Gastroesophageal sphincter (tissue), 4 donors: ENCODE measurements around the gene NLRP1. TPM values are rescaled to one million over a fixed set of nuclear protein-coding genes. Genes with fewer than 3 reads are reported as not detected.
A peak's percentile ranks its signal among the peaks of the same experiment; 100 is the strongest.

Experiments
- ATAC-seq: fragments of 150-250 bp; one replicate; pipeline ENCODE4 v1.9.1; 2016; ENCODE audit warnings: mild to moderate bottlenecking, moderate library complexity
- H3K27ac ChIP-seq, 4 donors: fragments of 200-600 bp; sonication (generic) in 3 of 4; 1 replicate in 3 of 4; 2 replicates in 1 of 4; pipeline ENCODE4 v1.5.1; 2016 to 2019
- H3K27me3 ChIP-seq: fragments of 200-600 bp; sonication (generic); one replicate; pipeline ENCODE4 v1.5.1; 2019
- H3K36me3 ChIP-seq, 2 donors: fragments of 200-600 bp; sonication (generic); one replicate each; pipeline ENCODE4 v1.5.1; 2019; ENCODE audit warnings: control low read depth in 1 of 2
- H3K4me1 ChIP-seq, 3 donors: fragments of 200-600 bp; sonication (generic); 1 replicate in 2 of 3; 2 replicates in 1 of 3; pipeline ENCODE4 v1.5.1; 2016 to 2019; ENCODE audit warnings: control low read depth in 2 of 3
- H3K4me3 ChIP-seq, 2 donors: fragments of 200-600 bp; sonication (generic); one replicate each; pipeline ENCODE4 v1.5.1; 2019; ENCODE audit warnings: mild to moderate bottlenecking in 1 of 2, moderate library complexity in 1 of 2
- H3K9me3 ChIP-seq, 3 donors: fragments of 200-600 bp; sonication (generic); one replicate each; pipeline ENCODE4 v1.5.1; 2017 to 2019; ENCODE audit warnings: control low read depth in 2 of 3
- EP300 ChIP-seq: sonication (generic); formaldehyde crosslinking; IDR thresholded peaks from one replicate; pipeline ENCODE4 v1.6.1; 2017; ENCODE audit warnings: antibody characterized with exemption, mild to moderate bottlenecking
- POLR2A ChIP-seq, 2 donors: fragments of 450-650 bp; IDR thresholded peaks; one replicate each; pipeline ENCODE4 v1.6.1; 2017; ENCODE audit warnings: antibody characterized with exemption in 2 of 2, mild to moderate bottlenecking in 2 of 2, moderate library complexity in 1 of 2
- POLR2AphosphoS5 ChIP-seq: sonication (generic); formaldehyde crosslinking; IDR thresholded peaks from one replicate; pipeline ENCODE4 v1.6.1; 2017; ENCODE audit warnings: antibody characterized with exemption
- WGBS, 2 donors: methylation state at CpG; one replicate each; pipeline ENCODE4 v1.1.5; 2018; ENCODE audit warnings: low coverage in 1 of 2; 5-methylcytosine and 5-hydroxymethylcytosine counted together
- total RNA-seq, 4 donors: library from RNA; depleted of rRNA; stranded (reverse); fragments of >200 nt; gene quantifications; one replicate each; pipeline ENCODE4 v1.1.0, GENCODE V29; 2016
- TF ChIP-seq, protein P1 (sequence below), 4 experiments: fragments of 200-600 bp in 2 of 4; fragments of 450-650 bp in 2 of 4; sonication (generic) in 1 of 4; IDR thresholded peaks; one replicate each; pipeline ENCODE4 v1.5.1; 2017 to 2019; ENCODE audit warnings: antibody characterized with exemption in 4 of 4, mild to moderate bottlenecking in 2 of 4, moderate library complexity in 2 of 4

The NLRP1 gene
- total RNA-seq, 4 donors from 2014 or later = 8.2 to 26.0 (median 19.6) TPM

DNA sequence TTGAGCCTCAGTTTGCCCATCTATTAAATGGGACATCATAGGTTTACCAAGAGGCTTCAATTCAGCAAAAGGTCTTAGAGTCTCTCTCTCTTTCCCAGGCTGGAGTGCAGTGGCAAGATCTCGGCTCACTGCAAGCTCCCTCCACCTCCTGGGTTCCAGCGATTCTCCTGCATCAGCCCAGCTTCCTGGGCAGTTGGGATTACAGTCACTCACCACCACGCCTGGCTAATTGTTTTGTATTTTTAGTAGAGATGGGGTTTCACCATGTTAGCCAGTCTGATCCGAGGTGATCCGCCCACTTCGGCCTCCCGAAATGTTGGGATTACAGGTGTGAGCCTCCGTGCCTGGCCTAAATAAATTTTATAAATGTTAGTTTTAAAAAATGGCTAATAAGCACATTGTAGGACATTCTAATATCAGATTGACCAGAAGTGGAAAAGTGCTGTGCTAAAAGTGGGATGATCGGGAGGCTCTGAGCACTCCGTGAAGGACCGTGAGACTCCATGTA is 1.0 kb upstream of the NLRP1 start:
- Histone ChIP-seq H3K27me3 (no peaks in the 10 kb centered on the region), H3K9me3 (no peaks in the 10 kb centered on the region), H3K27ac (peak overlapping the region in 3 of 4 donors; percentile 70 to 81 (median 80)), H3K4me3 (no peak overlapping the region), H3K36me3 (peaks cover 0 to 11% of the 10 kb centered on the region in 2 donors), H3K4me1 (peaks cover 0 to 35% (median 23%) of the 10 kb centered on the region in 3 donors)
- 78 to 85% methylated on average over 10 of the region's 11 CpGs for WGBS, 2 donors
- TF ChIP-seq, protein P1, sequence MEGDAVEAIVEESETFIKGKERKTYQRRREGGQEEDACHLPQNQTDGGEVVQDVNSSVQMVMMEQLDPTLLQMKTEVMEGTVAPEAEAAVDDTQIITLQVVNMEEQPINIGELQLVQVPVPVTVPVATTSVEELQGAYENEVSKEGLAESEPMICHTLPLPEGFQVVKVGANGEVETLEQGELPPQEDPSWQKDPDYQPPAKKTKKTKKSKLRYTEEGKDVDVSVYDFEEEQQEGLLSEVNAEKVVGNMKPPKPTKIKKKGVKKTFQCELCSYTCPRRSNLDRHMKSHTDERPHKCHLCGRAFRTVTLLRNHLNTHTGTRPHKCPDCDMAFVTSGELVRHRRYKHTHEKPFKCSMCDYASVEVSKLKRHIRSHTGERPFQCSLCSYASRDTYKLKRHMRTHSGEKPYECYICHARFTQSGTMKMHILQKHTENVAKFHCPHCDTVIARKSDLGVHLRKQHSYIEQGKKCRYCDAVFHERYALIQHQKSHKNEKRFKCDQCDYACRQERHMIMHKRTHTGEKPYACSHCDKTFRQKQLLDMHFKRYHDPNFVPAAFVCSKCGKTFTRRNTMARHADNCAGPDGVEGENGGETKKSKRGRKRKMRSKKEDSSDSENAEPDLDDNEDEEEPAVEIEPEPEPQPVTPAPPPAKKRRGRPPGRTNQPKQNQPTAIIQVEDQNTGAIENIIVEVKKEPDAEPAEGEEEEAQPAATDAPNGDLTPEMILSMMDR (IDR thresholded peaks at IDR 0.05) = no peak
- TF ChIP-seq EP300 (no peak), POLR2A (IDR thresholded peaks at IDR 0.05) (no peak), POLR2AphosphoS5 (no peak)
- ATAC-seq = no peak

GRCh38 chr17:5583426-5584382 is 605 bp downstream of the NLRP1 start:
- H3K36me3 ChIP-seq = peaks cover 0 to 11% of the 10 kb centered on the region in 2 donors
- H3K4me1 ChIP-seq = peaks cover 0 to 35% (median 23%) of the 10 kb centered on the region in 3 donors
- WGBS, 2 donors = 50 to 80% methylated on average over 4 to 6 of the region's 21 CpGs
- H3K27me3 ChIP-seq = no peaks in the 10 kb centered on the region
- peak overlapping the region in 3 of 4 donors; percentile 70 to 81 (median 80) for H3K27ac ChIP-seq
- TF ChIP-seq POLR2AphosphoS5 (no peak), POLR2A (IDR thresholded peaks at IDR 0.05) (no peak), EP300 (no peak)
- TF ChIP-seq, protein P1 (IDR thresholded peaks at IDR 0.05) = no peak
- peak; percentile 8 for ATAC-seq
- peak overlapping the region; percentile 24 to 48 for H3K4me3 ChIP-seq
- H3K9me3 ChIP-seq = no peaks in the 10 kb centered on the region

DNA sequence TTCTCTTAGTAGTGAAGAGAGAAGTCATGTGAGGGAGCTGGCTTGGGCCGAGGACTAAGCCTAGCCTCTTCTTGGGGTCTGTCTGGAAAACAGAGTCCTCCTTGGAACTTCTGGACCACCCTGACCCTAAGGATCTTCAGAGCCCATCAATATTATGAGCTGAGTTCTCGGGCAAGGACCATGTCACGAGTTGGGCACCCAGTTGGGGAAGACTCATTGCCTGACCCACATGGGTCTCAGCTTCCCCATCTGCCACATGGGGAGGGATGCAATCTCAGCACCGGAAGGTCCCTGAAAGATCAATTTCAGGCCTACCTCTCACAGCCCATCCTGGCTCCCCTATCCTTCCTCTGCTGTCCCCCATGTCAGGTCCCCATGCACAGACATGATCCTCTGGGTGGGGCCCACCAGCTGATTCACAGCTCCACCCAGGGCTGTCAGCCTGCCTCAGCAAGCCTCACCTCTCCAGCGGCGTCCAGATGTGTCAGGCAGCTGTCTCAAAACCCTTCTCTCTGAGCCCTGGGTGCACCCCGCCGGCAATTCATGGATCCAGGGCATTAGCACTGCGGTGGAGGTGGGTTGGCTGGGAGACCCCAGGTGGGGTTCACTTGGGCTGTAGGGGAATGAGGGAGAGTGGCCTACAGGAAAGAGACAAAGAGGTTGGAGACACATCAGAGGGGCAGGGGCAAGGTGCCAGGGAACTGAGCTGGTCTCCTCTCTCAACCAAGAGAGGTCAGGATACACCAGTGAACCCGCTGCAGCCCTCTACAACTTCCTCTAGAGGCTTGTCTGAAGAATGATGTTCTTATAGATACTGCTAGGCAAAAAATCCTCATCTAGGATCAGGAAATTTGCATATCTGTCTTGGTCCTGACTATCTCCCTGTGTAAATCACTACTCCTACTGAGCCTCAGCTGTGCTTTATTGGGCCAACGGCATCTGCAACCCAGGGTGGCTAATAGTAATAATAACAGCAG is 1.8 kb downstream of the NLRP1 start:
- TF ChIP-seq, protein P1 (IDR thresholded peaks at IDR 0.05) = no peak
- TF ChIP-seq EP300 (no peak), POLR2A (IDR thresholded peaks at IDR 0.05) (no peak), POLR2AphosphoS5 (no peak)

DNA sequence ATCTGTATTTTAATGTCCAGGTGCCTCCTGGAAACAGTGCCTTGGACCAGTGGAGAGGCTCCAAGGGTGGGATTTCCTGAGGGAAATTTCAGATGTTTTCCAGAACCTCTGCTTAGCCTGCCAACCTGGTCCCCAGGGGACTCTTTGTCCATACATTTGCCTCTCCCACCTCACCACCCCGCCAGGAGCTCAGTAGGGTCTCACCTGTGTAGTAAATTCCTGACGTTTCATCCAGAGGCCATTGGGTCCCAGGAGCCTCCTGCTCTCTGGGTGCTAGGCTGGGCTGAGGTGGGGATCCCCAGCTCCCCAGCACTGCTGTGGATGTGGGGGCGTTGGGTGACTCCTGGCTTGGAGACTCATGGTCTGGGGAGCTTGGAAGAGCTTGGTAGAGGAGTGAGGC is 2.7 kb downstream of the NLRP1 start:
- Histone ChIP-seq H3K27ac (no peak overlapping the region), H3K27me3 (no peaks in the 10 kb centered on the region), H3K9me3 (no peaks in the 10 kb centered on the region), H3K4me1 (peaks cover 0 to 35% (median 23%) of the 10 kb centered on the region in 3 donors), H3K4me3 (no peak overlapping the region), H3K36me3 (peaks cover 0 to 11% of the 10 kb centered on the region in 2 donors)
- TF ChIP-seq POLR2AphosphoS5 = no peak
- TF ChIP-seq EP300 = no peak
- no peak for TF ChIP-seq POLR2A (IDR thresholded peaks at IDR 0.05)
- TF ChIP-seq, protein P1 (IDR thresholded peaks at IDR 0.05) = no peak
- no peak for ATAC-seq
- WGBS, 2 donors = no CpG with 5 or more reads among the region's 3 CpGs

More for the DNA sequence above, 1.8 kb downstream of the NLRP1 start:
- Histone ChIP-seq H3K9me3 (no peaks in the 10 kb centered on the region), H3K4me1 (peaks cover 0 to 35% (median 23%) of the 10 kb centered on the region in 3 donors), H3K36me3 (peaks cover 0 to 11% of the 10 kb centered on the region in 2 donors), H3K4me3 (no peak overlapping the region), H3K27ac (peak overlapping the region in 1 of 4 donors; percentile 20), H3K27me3 (no peaks in the 10 kb centered on the region)
- WGBS, 2 donors = 73 to 74% methylated on average over 3 to 6 of the region's 11 CpGs
- no peak for ATAC-seq
